Thoracic aorta (tissue), 2 donors: ENCODE results near the gene PRKCB. TPM values are rescaled to one million over a fixed set of nuclear protein-coding genes. Genes with fewer than 3 reads are reported as not detected.
"Not testable (repeated sequence)": the region's sequence is repeated elsewhere in the genome, so short reads cannot be mapped to it uniquely, and the experiment has no call there.

Source experiments
- ATAC-seq: fragments of 150-250 bp; one replicate; pipeline ENCODE4 v1.8.0; 2017; ENCODE audit warnings: low read depth; ENCODE audit not compliant: insufficient number of reproducible peaks, low FRiP score
- DNase-seq: peaks from one replicate; pipeline ENCODE4 v3.0.0-alpha.2; 2020; ENCODE audit warnings: low spot score
- H3K27ac ChIP-seq, 2 donors: fragments of 200-600 bp; sonication (generic); 1 replicate in 1 of 2; 2 replicates in 1 of 2; pipeline ENCODE4 v1.5.1; 2016; ENCODE audit warnings: mild to moderate bottlenecking in 2 of 2, moderate library complexity in 2 of 2
- H3K27me3 ChIP-seq: fragments of 200-600 bp; sonication (generic); replicated peaks from 2 replicates; pipeline ENCODE4 v1.6.0; 2016; ENCODE audit warnings: mild to moderate bottlenecking; ENCODE audit not compliant: insufficient read depth
- H3K36me3 ChIP-seq: fragments of 200-600 bp; sonication (generic); one replicate; pipeline ENCODE4 v1.5.1; 2016
- H3K4me1 ChIP-seq, 2 donors: fragments of 200-600 bp; sonication (generic); 1 replicate in 1 of 2; 2 replicates in 1 of 2; pipeline versions ENCODE4 v1.5.1 to v1.6.0; 2016; ENCODE audit warnings: low read depth in 2 of 2, mild to moderate bottlenecking in 1 of 2; ENCODE audit not compliant: control insufficient read depth in 1 of 2
- H3K4me3 ChIP-seq: fragments of 200-600 bp; sonication (generic); 2 replicates; pipeline ENCODE4 v1.5.1; 2016; ENCODE audit warnings: mild to moderate bottlenecking
- H3K9me3 ChIP-seq: fragments of 200-600 bp; sonication (generic); 2 replicates; pipeline ENCODE4 v1.5.1; 2016
- total RNA-seq, 2 donors: library from RNA; depleted of rRNA; stranded (reverse); fragments of >200 nt; gene quantifications; one replicate each; pipeline versions ENCODE4 v1.1.0 to v1.2.3, GENCODE V29; 2016
- TF ChIP-seq, protein P1 (sequence below): fragments of 200-600 bp; sonication (generic); IDR thresholded peaks from one replicate; pipeline ENCODE4 v1.5.1; 2019; ENCODE audit warnings: antibody characterized with exemption

The PRKCB gene
- total RNA-seq, 2 donors from 2014 or later = 3.4 to 7.5 TPM

- Histone ChIP-seq H3K36me3 (no peaks in the 10 kb centered on the region), H3K4me3 (no peak overlapping the region), H3K4me1 (no peaks in the 10 kb centered on the region), H3K9me3 (no peaks in the 10 kb centered on the region), H3K27me3 (no peaks in the 10 kb centered on the region), H3K27ac (no peak overlapping the region)
- ATAC-seq = no peak
- TF ChIP-seq, protein P1, sequence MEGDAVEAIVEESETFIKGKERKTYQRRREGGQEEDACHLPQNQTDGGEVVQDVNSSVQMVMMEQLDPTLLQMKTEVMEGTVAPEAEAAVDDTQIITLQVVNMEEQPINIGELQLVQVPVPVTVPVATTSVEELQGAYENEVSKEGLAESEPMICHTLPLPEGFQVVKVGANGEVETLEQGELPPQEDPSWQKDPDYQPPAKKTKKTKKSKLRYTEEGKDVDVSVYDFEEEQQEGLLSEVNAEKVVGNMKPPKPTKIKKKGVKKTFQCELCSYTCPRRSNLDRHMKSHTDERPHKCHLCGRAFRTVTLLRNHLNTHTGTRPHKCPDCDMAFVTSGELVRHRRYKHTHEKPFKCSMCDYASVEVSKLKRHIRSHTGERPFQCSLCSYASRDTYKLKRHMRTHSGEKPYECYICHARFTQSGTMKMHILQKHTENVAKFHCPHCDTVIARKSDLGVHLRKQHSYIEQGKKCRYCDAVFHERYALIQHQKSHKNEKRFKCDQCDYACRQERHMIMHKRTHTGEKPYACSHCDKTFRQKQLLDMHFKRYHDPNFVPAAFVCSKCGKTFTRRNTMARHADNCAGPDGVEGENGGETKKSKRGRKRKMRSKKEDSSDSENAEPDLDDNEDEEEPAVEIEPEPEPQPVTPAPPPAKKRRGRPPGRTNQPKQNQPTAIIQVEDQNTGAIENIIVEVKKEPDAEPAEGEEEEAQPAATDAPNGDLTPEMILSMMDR = no peak
- no peak for DNase-seq
These were observed 175.5 kb downstream of the PRKCB start for GRCh38 chr16:24011237-24011636.

- H3K4me3 ChIP-seq = no peak overlapping the region
- no peaks in the 10 kb centered on the region for H3K9me3 ChIP-seq
- H3K36me3 ChIP-seq = no peaks in the 10 kb centered on the region
- ATAC-seq = no peak
- H3K27me3 ChIP-seq = no peaks in the 10 kb centered on the region
- TF ChIP-seq, protein P1 = no peak
- DNase-seq = no peak
- no peaks in the 10 kb centered on the region for H3K4me1 ChIP-seq
- no peak overlapping the region for H3K27ac ChIP-seq
These were observed 177.4 kb downstream of the PRKCB start for GRCh38 chr16:24013054-24013636.

DNA sequence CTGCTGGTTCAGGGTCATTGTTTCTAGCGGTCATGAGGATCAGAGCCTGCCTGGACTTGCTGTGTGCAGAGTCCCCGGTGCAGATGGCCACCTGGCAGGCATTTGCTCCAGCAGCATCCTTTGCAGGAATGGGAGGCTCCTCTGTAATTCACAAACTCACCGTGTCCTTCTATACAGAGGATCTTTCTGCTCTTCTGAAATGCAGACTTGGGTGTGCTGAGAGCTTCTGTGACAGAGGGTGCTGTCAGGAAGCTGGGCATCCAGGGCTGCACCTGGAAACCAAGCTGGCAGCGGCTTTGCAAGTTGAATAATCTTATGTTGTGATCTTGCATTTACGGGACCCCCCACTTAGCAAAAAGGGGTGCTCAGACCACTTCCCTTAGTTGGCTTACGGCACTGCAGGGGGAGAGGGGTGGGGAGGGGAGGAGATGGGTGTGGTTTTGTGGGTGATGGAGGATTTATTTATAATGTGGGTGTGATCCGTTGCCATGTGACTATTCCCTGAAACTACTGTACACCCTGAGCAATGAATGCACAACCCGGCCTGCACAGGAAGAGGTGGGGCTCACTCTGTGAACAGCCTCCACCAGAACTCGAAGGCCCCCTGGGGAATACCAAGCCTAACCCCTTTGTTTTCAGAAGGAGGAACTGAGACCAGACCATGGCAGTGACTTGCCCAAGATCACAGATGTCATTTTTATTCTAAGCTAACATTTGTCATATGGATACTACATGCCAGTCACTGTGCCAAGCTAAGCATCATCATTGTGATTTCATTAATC lies 178.3 kb downstream of the PRKCB start:
- TF ChIP-seq, protein P1 = no peak
- no peak for DNase-seq
- Histone ChIP-seq H3K27me3 (no peaks in the 10 kb centered on the region), H3K4me1 (no peaks in the 10 kb centered on the region), H3K9me3 (no peaks in the 10 kb centered on the region), H3K36me3 (no peaks in the 10 kb centered on the region), H3K4me3 (no peak overlapping the region), H3K27ac (no peak overlapping the region)
- no peak for ATAC-seq

- DNase-seq, H3K36me3 ChIP-seq, H3K9me3 ChIP-seq, H3K4me3 ChIP-seq, H3K27me3 ChIP-seq, H3K4me1 ChIP-seq, H3K27ac ChIP-seq, ATAC-seq: not testable (repeated sequence)
These were observed 179.2 kb downstream of the PRKCB start for GRCh38 chr16:24014955-24015354.

DNA sequence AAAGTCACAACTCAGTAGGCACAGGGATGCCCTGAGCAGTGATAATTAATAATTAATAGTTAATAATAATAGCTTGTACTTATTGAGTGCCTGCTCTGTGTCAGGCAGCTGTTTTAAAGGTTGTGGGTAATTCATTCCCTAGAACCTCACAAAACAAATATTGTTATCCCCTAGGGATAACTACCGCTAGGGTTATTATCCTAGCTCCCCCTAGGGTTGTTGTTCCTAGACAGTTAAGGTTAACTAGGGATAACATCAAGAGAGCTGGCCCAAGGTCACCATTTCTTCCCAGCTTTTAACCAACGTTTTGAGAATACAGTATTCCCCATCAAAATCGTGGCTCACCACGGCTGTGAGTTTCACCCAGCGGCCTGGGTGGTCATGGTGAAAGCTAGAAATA lies 180.1 kb downstream of the PRKCB start:
- no peaks in the 10 kb centered on the region for H3K4me1 ChIP-seq
- H3K9me3 ChIP-seq = no peaks in the 10 kb centered on the region
- TF ChIP-seq, protein P1 = no peak
- no peak for ATAC-seq
- H3K4me3 ChIP-seq = no peak overlapping the region
- H3K36me3 ChIP-seq = no peaks in the 10 kb centered on the region
- no peak overlapping the region for H3K27ac ChIP-seq
- DNase-seq = no peak
- H3K27me3 ChIP-seq = no peaks in the 10 kb centered on the region
